H9 (cell line): ENCODE results near the gene KPTN. TPM values are rescaled to one million over a fixed set of nuclear protein-coding genes. Genes with fewer than 3 reads are reported as not detected.
A peak's percentile ranks its signal among the peaks of the same experiment; 100 is the strongest.

Source experiments
- DNase-seq: peaks from one replicate; pipeline ENCODE4 v3.0.0-alpha.2; 2017
- H2AFZ ChIP-seq: one replicate; pipeline ENCODE4 v1.6.1; 2013; ENCODE audit warnings: mild to moderate bottlenecking, low read length, control low read depth, moderate library complexity
- H2AK5ac ChIP-seq: 2 replicates; pipeline ENCODE4 v1.6.1; 2013; ENCODE audit warnings: low read length, control low read depth, mixed read lengths; ENCODE audit not compliant: insufficient read length
- H2BK120ac ChIP-seq: one replicate; pipeline ENCODE4 v1.6.1; 2013; ENCODE audit warnings: low read depth, mild to moderate bottlenecking, low read length, control low read depth, inconsistent platforms; ENCODE audit not compliant: poor library complexity, severe bottlenecking
- H2BK12ac ChIP-seq: 2 replicates; pipeline ENCODE4 v1.6.1; 2013; ENCODE audit warnings: low read length, control low read depth, mixed read lengths, low read depth; ENCODE audit not compliant: insufficient read length
- H2BK15ac ChIP-seq: 2 replicates; pipeline ENCODE4 v1.6.1; 2013; ENCODE audit warnings: low read depth, low read length, control low read depth
- H2BK20ac ChIP-seq: one replicate; pipeline ENCODE4 v1.6.1; 2013; ENCODE audit warnings: low read depth, mild to moderate bottlenecking, low read length, control low read depth, inconsistent platforms; ENCODE audit not compliant: poor library complexity, severe bottlenecking
- H2BK5ac ChIP-seq: 2 replicates; pipeline ENCODE4 v1.6.1; 2013; ENCODE audit warnings: low read length, control low read depth, mixed read lengths; ENCODE audit not compliant: insufficient read length
- H3K14ac ChIP-seq: 2 replicates; pipeline ENCODE4 v1.6.1; 2013; ENCODE audit warnings: low read length, control low read depth; ENCODE audit not compliant: insufficient read depth
- H3K18ac ChIP-seq: 2 replicates; pipeline ENCODE4 v1.6.1; 2013; ENCODE audit warnings: low read depth, mild to moderate bottlenecking, mixed read lengths, low read length, control low read depth; ENCODE audit not compliant: insufficient read length
- H3K23ac ChIP-seq: 2 replicates; pipeline ENCODE4 v1.6.1; 2013; ENCODE audit warnings: low read length, control low read depth, mixed read lengths, low read depth; ENCODE audit not compliant: insufficient read length
- H3K23me2 ChIP-seq: 2 replicates; pipeline ENCODE4 v1.6.1; 2013; ENCODE audit warnings: low read depth, mild to moderate bottlenecking, mixed read lengths, low read length, control low read depth; ENCODE audit not compliant: insufficient read length, poor library complexity, severe bottlenecking
- H3K27ac ChIP-seq: 2 replicates; pipeline ENCODE4 v1.5.1; 2013; ENCODE audit warnings: low read length, control low read depth, mixed read lengths, low read depth; ENCODE audit not compliant: insufficient read length
- H3K27me3 ChIP-seq: 2 replicates; pipeline ENCODE4 v1.6.1; 2013; ENCODE audit warnings: low read length, control low read depth, inconsistent platforms; ENCODE audit not compliant: insufficient read depth
- H3K4ac ChIP-seq: 2 replicates; pipeline ENCODE4 v1.6.1; 2013; ENCODE audit warnings: low read depth, mild to moderate bottlenecking, control low read depth, inconsistent platforms, low read length, moderate library complexity
- H3K4me1 ChIP-seq: 2 replicates; pipeline ENCODE4 v1.6.1; 2013; ENCODE audit warnings: low read length, control low read depth, inconsistent platforms; ENCODE audit not compliant: insufficient read depth
- H3K4me2 ChIP-seq: 2 replicates; pipeline ENCODE4 v1.6.1; 2013; ENCODE audit warnings: low read length, control low read depth, mixed read lengths; ENCODE audit not compliant: insufficient read length, insufficient read depth
- H3K56ac ChIP-seq: 2 replicates; pipeline ENCODE4 v1.6.1; 2013; ENCODE audit warnings: low read depth, mild to moderate bottlenecking, mixed read lengths, low read length, control low read depth; ENCODE audit not compliant: insufficient read length
- H3K79me1 ChIP-seq: 2 replicates; pipeline ENCODE4 v1.6.1; 2013; ENCODE audit warnings: low read depth, mild to moderate bottlenecking, moderate library complexity, low read length, control low read depth, inconsistent platforms; ENCODE audit not compliant: insufficient read depth, poor library complexity, severe bottlenecking
- H3K79me2 ChIP-seq: 2 replicates; pipeline ENCODE4 v1.6.1; 2013; ENCODE audit warnings: low read length, control low read depth, inconsistent platforms; ENCODE audit not compliant: insufficient read depth
- H3K9ac ChIP-seq: 2 replicates; pipeline ENCODE4 v1.6.1; 2013; ENCODE audit warnings: low read length, control low read depth, mixed read lengths; ENCODE audit not compliant: insufficient read length; ENCODE audit errors: extremely low read depth
- H3K9me3 ChIP-seq: one replicate; pipeline ENCODE4 v1.6.1; 2013; ENCODE audit warnings: low read depth, low read length, inconsistent platforms; ENCODE audit not compliant: control insufficient read depth
- H3T11ph ChIP-seq: one replicate; pipeline ENCODE4 v1.6.1; 2013; ENCODE audit warnings: mild to moderate bottlenecking, low read length, control low read depth, inconsistent platforms
- H4K20me1 ChIP-seq: one replicate; pipeline ENCODE4 v1.6.1; 2013; ENCODE audit not compliant: control insufficient read depth, insufficient read length, insufficient read depth
- H4K5ac ChIP-seq: 2 replicates; pipeline ENCODE4 v1.6.1; 2013; ENCODE audit warnings: low read depth, mild to moderate bottlenecking, mixed read lengths, low read length, control low read depth; ENCODE audit not compliant: insufficient read length
- H4K8ac ChIP-seq: replicated peaks from 2 replicates; pipeline ENCODE4 v1.6.1; 2013; ENCODE audit warnings: low read length, control low read depth, mixed read lengths, low read depth; ENCODE audit not compliant: insufficient read length
- H4K91ac ChIP-seq: 2 replicates; pipeline ENCODE4 v1.6.1; 2013; ENCODE audit warnings: low read depth, mild to moderate bottlenecking, moderate library complexity, mixed read lengths, low read length, control low read depth; ENCODE audit not compliant: insufficient read length
- H3K27ac Mint-ChIP-seq, 3 experiments: 2 replicates in 2 of 3; 3 replicates in 1 of 3; pipeline ENCODE4 v1.8.0; 2020 to 2021; ENCODE audit warnings: mixed read lengths in 3 of 3, mild to moderate bottlenecking in 1 of 3, moderate library complexity in 1 of 3
- H3K27me3 Mint-ChIP-seq: 2 replicates; pipeline ENCODE4 v1.8.0; 2021; ENCODE audit warnings: low read depth, mild to moderate bottlenecking, moderate library complexity, mixed read lengths
- H3K36me3 Mint-ChIP-seq, 3 experiments: 2 replicates in 2 of 3; 3 replicates in 1 of 3; pipeline ENCODE4 v1.8.0; 2020 to 2021; ENCODE audit warnings: low read depth in 3 of 3, mixed read lengths in 3 of 3; ENCODE audit not compliant: insufficient read depth in 1 of 3
- H3K4me1 Mint-ChIP-seq, 2 experiments: 2 replicates each; pipeline ENCODE4 v1.8.0; 2020; ENCODE audit warnings: mixed read lengths in 2 of 2
- H3K4me3 Mint-ChIP-seq, 2 experiments: 2 replicates in 1 of 2; 3 replicates in 1 of 2; pipeline ENCODE4 v1.8.0; 2020 to 2021; ENCODE audit warnings: mild to moderate bottlenecking in 2 of 2, mixed read lengths in 2 of 2, moderate library complexity in 1 of 2
- H3K9me3 Mint-ChIP-seq, 2 experiments: 2 replicates in 1 of 2; 3 replicates in 1 of 2; pipeline ENCODE4 v1.8.0; 2020; ENCODE audit warnings: mild to moderate bottlenecking in 2 of 2, mixed read lengths in 2 of 2, moderate library complexity in 1 of 2
- CTCF ChIP-seq: fragments of 200-600 bp; sonication (generic); conservative IDR thresholded peaks from 3 replicates; pipeline ENCODE4 v1.8.0; 2021; ENCODE audit warnings: antibody characterized with exemption, mild to moderate bottlenecking
- WGBS: extraction: QIAGEN DNeasy Blood & Tissue Kit; methylation state at CpG from one replicate; pipeline ENCODE4 v1.1.7; 2013; ENCODE audit warnings: missing lambda C conversion rate, low lambda C conversion rate, mixed read lengths; ENCODE audit not compliant: insufficient read length; ENCODE audit errors: extremely low coverage; 5-methylcytosine and 5-hydroxymethylcytosine counted together
- total RNA-seq: library from RNA; stranded (reverse); gene quantifications from 2 replicates; pipeline ENCODE4 v1.2.1, GENCODE V29; 2021

Gene KPTN
- total RNA-seq, 1 experiment from 2014 or later, result 35.4 TPM

GRCh38 chr19:47510516-47511127 lies 26.6 kb upstream of the KPTN start:
- H2BK20ac ChIP-seq, result no peak overlapping the region
- peaks cover 0 to 4% (median 0%) of the 10 kb centered on the region in 3 experiments; a peak in 1 of 7 replicates for H3K36me3 Mint-ChIP-seq
- H3K4me2 ChIP-seq, result no peak overlapping the region
- no peak overlapping the region for H4K91ac ChIP-seq
- peak overlapping the region in 2 of 3 experiments; percentile 30 to 35; a peak in 2 of 7 replicates for H3K27ac Mint-ChIP-seq
- H3K4me1 Mint-ChIP-seq, result peaks cover 23 to 33% of the 10 kb centered on the region in 2 experiments
- H3K4me1 ChIP-seq, result no peaks in the 10 kb centered on the region
- H3K23ac ChIP-seq, result no peak overlapping the region
- no peaks in the 10 kb centered on the region for H3K9me3 ChIP-seq
- WGBS, result no CpG with 5 or more reads among the region's 12 CpGs
- DNase-seq, result no peak
- H2BK12ac ChIP-seq, result no peak overlapping the region
- H3K4ac ChIP-seq, result no peak overlapping the region
- no peak overlapping the region for H3K14ac ChIP-seq
- no peaks in the 10 kb centered on the region for H4K20me1 ChIP-seq
- H3K23me2 ChIP-seq, result peaks cover 7% of the 10 kb centered on the region
- H3K79me2 ChIP-seq, result peaks cover 10% of the 10 kb centered on the region; the same call in 1 of the 2 replicates
- H2AK5ac ChIP-seq, result no peak overlapping the region
- H4K8ac ChIP-seq, result no peak overlapping the region
- H3T11ph ChIP-seq, result no peak overlapping the region
- H2AFZ ChIP-seq, result no peak overlapping the region
- no peak overlapping the region for H3K56ac ChIP-seq
- H2BK15ac ChIP-seq, result no peak overlapping the region
- peaks cover 14% of the 10 kb centered on the region for H3K79me1 ChIP-seq
- no peak overlapping the region for H2BK120ac ChIP-seq
- peak; percentile 20; the same call in 1 of the 3 replicates for TF ChIP-seq CTCF
- no peak overlapping the region for H2BK5ac ChIP-seq
- H3K27me3 ChIP-seq, result no peaks in the 10 kb centered on the region
- H3K27me3 Mint-ChIP-seq, result no peaks in the 10 kb centered on the region
- H4K5ac ChIP-seq, result no peak overlapping the region
- no peak overlapping the region for H3K9ac ChIP-seq
- no peak overlapping the region for H3K4me3 Mint-ChIP-seq
- H3K27ac ChIP-seq, result no peak overlapping the region
- H3K18ac ChIP-seq, result no peak overlapping the region
- no peaks in the 10 kb centered on the region for H3K9me3 Mint-ChIP-seq
